ENCODE measurements around the gene SIGLEC11.
"Not testable (repeated sequence)": the region's sequence is repeated elsewhere in the genome, so short reads cannot be mapped to it uniquely, and the experiment has no call there.

The SIGLEC11 gene

DNA sequence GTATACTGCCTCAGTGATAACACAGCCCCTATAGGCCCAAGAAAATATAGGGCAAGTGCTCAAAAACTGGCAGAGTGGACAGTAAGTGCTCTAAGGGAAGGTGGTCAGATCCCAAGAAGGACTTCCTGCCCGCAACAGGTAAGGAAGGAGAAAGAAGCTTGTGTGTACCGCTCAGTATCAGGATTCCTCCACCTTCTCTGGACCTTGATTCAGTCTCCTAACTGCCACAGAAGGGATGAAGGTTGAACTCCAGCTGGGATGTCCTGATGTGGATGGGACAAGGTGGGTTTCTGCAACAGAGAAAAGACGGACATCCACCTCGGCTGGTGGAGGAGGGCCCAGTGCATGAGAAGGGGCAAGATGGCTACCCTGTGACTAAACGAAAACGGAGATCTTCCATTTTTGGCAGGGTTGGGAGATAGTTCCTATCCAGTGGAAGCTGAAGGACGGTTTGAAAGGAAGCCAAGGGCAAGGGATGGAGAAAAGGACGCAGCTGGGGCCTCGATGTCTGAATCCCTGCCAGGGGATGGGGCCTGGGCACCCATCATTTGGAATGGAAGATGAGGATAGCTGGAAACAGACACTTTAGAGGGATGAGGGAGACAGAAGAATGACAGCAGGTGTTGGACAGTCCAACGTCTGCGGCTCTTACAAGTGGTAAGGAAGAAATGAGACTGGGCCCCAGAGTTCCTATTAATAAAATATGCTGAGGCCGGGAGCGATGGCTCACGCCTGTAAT lies 33.3 kb downstream of the SIGLEC11 start:
- no peak for DNase-seq (ENCODE audit: low read depth, low spot score)

DNA sequence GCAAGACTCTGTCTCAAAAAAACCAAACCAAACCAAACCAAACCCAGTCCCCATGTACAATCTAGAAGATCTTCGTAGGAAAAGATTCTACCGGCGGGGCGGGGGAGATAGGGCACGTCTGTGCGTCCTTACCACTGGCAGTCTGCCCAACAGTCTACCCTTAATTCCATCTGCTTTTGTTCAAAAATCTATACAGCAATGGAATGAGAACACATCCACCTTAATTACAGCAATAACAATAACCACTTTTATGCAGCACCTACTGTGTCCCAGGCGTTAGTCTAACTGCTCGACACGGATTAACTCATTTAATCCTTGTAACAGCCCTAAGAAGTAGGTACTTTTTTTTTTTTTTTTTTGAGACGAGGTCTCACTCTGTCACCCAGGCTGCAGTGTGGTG lies 34.5 kb downstream of the SIGLEC11 start:
- DNase-seq (ENCODE audit: low read depth, low spot score) = no peak

DNA sequence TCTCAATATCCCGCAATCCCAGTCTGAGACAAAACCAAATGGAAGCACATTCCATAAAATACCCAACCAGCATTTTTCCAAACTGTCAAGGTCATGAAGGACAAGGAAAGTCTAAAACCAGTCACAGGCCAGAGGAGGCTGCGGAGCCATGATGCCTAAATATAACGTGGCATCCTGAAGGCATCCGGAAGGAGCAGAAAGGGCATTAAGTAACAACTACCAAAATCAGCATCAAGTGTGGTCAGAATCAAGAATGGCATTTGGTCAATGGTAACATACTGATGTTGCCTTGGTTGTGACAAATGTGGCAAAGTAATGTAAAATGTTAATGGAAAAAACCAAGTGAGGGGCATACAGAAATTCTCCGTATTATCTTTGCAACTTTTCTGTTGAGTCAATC lies 35.5 kb downstream of the SIGLEC11 start:
- no peak for DNase-seq (ENCODE audit: low read depth, low spot score)

DNA sequence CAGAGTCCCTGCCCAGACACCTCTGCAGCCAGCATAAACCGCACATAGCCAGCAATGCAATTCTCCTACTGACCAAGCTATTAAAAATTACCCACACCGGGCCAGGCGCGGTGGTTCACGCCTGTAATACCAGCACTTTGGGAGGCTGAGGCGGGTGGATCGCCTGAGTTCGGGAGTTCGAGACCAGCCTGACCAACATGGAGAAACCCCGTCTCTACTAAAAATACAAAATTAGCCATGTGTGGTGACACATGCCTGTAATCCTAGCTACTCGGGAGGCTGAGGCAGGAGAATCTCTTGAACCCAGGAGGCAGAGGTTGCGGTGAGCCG lies 36.1 kb downstream of the SIGLEC11 start:
- not testable (repeated sequence) for DNase-seq (ENCODE audit: low read depth, low spot score)

DNA sequence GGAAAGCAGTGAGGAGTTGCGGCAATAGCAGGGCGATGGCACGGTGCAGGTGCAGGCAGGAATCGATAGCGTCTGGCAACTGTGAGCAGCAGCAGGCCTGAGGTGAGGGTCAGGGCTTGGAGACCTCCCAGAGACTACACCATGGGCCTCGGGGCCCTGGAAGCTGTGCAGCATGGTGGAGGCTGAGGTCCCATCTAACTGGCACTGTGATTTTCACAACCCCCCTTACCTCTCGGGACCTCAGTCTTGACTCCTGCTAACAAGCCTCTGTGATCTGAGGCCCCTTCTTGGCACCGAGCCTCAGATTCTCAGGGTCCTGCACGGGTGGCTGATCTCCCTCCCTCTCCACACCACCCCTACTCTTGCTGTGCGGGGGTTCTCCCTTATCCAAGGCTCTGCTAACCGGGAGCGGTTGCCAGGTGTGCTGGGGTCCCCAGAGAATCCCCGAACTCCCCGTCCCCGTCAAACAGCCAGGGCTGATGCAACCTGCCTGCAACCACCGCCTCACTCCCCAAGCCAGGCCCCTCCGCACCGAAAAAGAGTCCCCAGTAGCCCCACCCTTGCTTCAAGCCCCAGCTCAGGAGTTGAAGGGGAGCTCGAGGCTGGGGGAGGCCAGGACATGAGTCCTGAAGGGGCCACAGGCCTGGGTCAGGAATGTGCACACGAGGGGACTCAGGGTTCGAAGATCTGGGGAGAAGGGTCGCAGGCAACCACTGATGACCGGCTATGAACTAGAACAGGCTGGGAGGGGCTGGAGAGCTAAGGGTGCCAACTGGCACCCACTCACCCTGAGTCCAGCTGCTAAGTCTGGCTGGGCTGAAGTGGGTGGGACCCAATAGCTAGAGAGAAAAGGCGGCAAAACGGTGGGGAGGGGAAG lies 36.7 kb downstream of the SIGLEC11 start:
- no peak for DNase-seq (ENCODE audit: low read depth, low spot score)

DNA sequence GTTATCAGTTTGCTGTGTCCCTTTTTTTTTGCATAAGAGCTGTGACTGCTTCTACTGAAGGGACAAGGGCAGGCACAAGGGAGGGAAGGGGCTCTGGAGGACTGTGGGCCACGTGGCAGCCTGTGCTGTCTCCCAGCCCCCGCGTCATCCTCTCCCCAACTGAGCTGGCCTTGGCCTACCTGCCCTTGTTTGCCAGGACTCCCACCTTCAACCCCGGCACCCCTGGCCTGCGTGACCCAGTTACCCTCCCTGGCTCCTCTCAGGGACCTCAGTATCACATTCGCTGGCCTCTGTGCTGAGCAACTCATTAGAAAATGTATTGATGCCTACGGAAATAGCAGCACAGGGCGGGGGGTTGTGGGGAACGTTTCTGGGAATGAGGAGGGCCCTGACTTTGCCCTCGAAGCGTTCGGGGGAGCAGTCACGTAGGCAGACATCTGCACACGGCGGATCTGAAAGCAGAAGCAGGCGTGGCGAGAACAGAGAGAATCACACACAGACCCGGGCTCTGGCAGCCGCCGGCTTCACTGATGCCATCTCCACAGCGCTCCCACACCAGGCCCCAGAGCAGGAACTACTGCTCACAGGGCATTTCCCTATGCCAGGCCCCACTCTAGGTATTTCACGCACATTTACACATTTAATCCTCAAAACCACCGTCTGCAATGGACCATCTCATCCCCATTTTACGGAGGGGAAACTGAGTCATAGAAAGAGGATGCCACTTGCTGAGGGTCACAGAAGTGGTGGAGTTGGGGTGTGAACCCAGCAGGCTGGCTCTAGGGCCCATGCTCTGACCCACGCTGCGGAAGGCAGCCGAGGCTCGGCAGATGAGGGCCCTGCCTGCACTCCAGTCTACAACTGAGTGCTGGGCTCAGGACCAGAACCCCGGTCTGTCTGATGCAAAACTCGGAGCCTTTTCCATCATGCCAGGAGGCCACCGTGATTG lies 37.6 kb downstream of the SIGLEC11 start:
- no peak for DNase-seq (ENCODE audit: low read depth, low spot score)

DNA sequence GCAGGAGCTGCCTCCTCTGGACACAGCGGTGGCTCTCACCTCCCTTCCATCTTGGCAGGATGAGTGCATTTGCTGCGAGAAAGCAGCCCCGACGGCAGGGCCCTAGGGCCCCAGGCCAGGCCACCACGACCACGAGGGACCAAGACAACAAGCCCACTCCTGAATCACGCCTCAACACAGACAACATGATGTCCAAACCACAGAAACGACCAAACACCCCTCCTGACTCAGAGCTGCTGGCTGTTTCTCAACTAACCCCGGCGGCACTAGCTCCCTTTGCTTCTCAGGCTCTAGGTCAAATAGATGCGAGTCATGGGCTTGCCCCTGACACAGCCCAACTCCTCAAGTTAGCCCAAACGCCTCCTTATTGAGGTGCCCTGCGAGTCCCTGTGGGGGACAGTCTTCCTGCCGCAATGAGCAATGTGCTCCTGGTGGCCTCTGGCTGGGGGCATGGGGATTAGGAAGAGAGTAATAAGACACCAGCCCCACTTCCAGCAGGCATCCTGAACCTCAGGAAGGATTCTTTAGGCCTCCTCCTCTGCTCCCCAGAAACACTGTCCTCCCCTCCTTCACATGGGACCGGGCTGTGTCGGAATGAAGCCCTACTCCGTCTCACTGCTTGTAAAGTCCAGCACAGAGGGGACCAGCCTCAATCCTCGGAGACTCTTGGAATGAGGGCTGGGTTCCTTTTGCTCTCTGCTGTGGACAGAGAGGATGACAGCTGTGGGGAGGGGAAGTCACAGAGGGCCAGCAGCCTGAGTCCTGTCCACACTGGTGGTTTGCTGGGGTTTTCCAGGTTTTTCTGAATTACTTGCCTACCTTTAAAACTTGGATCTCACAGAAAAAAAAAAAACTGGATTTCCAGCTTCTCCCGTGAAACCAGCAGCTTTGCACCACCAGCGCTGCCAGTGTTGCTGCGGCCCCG lies 38.8 kb downstream of the SIGLEC11 start:
- no peak for DNase-seq (ENCODE audit: low read depth, low spot score)

DNA sequence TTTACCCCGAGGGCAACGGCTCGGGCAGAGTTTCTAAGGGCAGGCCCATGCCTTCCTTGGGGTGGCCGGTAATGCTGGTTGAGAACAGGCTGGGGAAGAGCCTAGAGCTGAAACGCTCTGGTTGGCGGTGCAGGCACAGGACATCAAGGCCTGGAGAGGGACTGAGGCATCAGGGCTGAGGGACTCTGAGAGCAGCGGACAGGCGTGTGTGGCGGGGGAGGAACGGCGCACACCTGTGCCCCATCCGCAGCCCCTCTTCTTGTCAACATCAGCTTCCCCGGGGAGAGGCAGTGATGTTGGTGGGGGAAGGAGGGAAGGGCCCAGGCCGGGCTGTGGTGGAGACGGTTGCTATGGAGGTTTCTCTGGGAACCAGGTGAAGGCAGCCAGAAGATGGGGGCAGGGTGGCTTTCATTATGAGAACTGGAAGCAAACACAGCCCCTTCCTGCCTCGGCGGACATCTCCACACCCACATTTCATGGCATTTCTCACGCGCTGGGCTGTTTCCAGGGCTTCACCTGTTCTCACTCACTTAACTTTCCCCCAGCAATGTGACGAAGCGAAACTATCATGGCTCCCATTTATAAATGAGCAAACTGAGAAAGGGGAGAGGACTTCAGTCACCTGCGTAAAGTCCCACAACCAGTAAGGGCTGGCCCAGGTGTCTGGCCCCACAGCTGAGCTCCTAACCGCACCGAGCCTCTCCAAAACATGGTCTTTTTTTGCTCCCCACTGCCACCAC lies 40.2 kb downstream of the SIGLEC11 start:
- no peak for DNase-seq (ENCODE audit: low read depth, low spot score)

DNA sequence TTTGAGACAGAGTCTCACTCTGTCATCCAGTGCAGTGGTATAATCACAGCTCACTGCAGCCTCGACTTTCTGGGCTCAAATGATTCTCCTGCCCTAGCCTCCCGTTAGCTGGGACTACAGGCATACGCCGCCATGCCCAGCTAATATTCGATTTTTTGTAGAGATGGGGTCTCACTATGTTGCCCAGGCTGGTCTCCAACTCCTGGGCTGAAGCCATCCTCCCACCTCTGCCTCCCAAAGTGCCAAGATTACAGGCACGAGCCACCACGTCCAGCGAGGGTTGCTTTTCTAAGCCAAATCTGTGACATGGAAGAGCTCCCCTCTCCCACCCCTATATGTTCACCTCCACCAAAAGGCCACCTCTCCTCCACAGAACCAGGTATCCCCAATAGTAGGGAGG lies 42.9 kb downstream of the SIGLEC11 start:
- DNase-seq (ENCODE audit: low read depth, low spot score) = no peak

DNA sequence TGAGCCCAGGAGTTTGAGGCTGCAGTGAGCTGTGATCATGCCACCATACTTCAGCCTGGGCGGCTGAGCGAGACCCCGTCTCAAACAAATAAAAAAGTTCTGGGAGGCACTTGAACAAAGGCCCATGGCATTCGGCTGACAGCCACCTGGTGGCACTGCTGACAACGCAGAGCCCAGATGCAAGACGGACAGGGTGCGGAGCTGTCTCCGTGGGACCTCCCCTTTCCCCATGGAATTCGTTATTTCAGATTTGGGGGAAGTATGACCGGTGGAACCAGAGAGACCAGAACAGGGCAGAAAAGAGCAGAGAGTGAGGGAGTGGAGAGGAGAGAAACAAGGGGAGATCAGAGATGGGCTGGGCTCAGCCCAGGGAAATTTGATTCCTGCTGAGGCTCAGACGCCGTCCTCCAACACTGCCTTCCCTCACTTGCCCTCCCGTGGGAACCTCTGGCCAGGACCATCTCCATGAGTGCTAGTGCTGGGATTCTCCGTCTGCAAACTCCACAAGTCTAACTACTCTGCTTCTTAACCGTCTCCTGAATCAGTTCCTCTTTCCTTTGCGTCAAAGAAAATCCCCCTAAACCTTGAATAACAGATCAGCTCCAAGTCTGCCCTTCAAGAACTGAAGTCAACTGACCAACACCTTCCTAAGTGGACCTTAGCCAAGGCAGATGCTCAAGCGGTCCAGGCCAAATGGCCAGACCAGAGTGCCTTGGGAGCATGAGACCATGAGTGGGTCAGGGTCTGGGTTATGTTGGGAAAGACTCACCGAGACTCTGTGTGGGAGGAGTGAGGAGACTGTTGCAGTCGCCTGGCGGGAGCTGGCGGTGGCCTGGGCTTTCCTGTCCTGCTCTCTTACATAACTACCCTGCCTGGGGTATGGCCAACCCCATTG lies 43.9 kb downstream of the SIGLEC11 start:
- DNase-seq (ENCODE audit: low read depth, low spot score) = peak; percentile 72

DNA sequence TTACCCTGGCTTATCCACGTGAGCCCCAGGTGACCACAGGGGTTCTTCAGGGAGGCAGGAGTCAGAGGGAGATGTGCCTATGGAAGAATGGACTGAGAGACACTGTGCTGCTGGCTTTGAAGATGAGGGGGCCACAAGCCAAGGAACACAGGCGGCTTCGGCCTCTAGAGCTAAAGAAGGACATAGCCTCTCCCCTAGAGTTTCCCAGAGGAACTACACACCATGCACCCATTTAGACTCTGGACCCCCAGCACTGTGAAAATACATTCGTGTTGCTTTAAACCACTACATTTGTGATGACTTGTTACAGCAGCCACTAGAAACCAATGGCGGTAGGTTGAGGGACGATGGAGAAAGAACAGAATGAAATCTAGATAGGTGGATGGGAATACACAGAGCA lies 45.7 kb downstream of the SIGLEC11 start:
- DNase-seq (ENCODE audit: low read depth, low spot score) = no peak

DNA sequence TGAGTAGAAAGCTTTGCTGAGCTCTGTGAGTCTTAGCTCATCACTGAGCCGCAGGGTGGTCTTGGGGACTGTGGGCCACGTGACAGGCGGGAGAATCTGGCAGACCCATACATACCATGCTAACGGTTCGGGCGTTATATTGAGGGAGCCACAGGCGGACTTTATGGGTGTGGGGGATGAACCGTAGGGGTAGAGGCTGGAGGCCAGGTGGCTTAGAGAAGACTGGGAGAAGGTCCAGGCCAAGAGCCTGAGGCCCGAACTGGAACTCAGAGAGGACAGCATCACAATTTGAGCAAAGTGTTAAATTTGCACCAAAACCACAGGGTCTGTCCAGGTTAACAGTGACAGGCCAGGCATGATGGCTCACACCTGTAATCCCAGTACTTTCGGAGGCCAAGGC lies 47.3 kb downstream of the SIGLEC11 start:
- no peak for DNase-seq (ENCODE audit: low read depth, low spot score)

DNA sequence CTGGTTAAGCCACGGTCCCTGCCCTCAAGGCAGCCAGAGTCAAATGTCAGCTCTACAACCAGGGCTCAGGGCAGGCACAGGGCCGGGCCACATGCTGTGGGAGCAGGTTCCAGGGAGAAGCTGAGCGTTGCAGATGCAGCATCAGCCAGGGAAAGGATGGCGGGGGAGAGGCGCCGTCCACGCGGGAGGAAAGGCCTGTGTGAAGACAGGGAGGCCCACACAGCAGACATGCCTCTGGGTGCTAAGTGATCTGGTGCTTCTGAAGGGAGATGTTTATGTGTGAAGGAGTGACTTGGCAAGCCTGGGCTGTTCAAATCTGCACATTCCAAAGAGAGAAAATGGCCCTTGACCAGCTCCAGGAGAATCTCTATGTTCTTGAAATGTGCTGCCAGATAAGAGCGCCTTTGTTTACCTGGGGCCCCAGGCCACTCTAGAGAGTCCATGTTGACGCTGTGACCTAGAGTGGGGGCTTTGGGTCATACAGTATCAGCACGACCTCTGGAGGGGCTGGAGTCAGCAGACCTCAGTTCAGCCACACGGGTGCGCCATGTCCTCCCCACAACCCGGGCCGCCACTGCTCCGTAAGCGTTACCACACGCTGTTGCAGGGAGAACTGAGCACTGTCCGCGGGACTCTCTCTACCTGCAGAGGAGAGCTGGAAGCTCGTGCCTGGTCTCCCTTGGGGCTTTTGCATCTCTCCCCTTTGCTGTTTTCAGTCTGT lies 47.8 kb downstream of the SIGLEC11 start:
- DNase-seq (ENCODE audit: low read depth, low spot score) = peak; percentile 73

DNA sequence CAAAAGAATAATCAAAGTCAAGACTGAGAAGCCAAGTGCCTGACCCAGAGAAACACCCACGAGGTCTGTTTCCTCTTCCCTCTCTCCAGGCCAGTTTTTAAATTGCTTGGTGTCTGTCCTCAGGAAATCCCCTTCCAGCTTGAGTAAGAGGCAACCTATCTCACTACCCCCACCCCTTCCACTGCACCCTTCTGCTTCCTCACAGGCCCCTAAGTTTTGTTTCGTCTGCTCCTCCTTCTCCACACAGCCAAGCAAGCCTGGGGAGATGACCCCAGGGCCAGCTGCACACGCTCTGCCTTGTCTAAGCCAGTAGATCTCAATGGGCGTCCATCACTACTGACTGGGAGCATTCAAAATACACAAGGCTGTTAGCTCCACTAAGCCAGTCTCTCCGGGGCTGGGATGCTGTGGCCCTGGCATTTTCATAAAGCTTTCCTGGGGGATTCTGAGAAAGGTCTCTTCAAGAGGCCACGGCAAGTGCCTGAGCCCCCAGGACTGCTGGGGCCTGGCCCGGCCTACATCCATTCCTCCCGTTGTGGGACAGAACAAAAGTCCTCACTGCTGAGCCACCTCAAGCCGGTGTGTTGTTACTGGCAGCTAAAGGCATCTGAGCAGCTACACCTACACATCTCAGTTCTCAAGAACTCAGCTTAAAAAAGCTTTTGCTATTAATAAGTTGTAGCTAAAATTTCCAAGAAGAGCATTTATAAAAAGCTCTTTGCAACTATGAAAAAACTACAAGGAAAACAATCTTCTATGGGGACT lies 49.4 kb downstream of the SIGLEC11 start:
- DNase-seq (ENCODE audit: low read depth, low spot score) = no peak

DNA sequence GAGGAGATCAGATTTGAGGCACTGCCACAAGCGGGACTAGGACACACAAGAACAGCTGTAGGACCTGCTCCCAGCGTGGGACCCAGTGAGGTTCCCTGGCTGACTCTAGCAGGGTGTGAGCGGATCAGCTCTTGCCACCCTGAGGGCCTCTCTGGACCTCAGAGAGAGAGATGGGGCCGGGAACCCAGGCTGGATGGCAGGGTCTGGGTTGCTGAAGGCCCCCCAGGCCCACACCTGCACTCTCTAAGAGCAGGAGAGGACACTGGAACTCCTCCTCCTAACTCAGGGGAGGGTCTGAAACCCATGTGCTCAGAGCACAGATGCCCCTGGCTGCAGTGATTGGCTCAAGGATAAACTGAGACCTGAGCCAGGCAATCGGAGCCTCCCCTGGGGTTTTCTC lies 50.8 kb downstream of the SIGLEC11 start:
- no peak for DNase-seq (ENCODE audit: low read depth, low spot score)

DNA sequence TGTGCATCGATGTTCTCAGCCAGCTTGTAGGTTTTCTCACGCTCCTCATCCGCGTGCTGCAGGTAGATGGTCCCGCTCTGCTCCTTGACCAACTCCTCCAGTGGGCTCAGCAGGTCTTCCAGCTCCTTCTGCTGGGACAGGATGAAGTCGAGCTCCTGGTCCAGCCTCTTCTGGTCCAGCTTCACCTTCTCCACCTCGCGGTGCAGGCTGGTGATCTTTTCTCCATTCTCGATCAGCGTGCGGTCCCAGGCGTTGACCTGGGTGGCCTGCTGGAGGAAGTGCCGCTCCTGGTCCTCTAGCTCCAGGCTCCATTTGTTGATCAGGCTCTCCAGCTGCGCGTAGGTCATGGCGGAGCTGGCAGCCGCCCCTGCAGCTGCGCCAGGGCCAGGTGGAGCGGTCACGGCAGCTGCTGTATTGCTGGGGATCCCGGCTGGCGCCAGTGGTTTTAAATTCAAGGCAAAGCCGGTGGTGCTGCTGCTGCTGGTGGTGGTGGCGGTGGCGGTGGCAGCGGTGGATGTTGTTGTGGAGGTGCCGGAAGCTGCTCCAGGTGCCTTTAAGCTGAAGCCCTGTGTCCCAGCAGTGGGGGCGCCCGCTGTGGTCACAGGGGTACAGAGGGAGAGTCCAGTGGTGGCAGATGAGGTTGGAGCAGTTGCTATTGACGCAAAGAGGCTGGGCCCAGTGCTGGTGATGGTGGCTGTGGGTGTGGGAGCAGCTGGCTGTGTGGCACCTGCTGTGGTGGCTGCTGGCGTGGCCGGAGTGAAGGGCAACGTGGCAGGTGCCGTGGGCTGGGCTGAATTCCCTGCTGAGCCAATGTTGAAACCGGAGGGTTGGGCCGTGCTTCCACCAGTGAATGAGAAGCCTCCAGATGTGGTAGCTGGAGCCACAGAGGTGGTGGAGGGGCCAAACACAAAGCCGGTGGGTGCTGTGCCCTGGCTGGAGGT lies 52.2 kb downstream of the SIGLEC11 start:
- DNase-seq (ENCODE audit: low read depth, low spot score) = no peak
